Astrocyte of the spinal cord (primary cell): ENCODE data around the gene OGFOD1.

Experiments
- DNase-seq: peaks from one replicate; pipeline ENCODE4 v3.0.0; 2011; ENCODE audit warnings: low read depth, low spot score
- H3K4me3 ChIP-seq: 2 replicates; pipeline ENCODE4 v1.5.1; 2011; ENCODE audit warnings: low read depth, mild to moderate bottlenecking, low read length, moderate library complexity
- CTCF ChIP-seq: IDR thresholded peaks from 2 replicates; pipeline ENCODE4 v1.5.1; 2012; ENCODE audit warnings: low read depth, mild to moderate bottlenecking, low read length, inconsistent platforms
- in situ Hi-C: cut with HindIII; loops from 2 replicates; pipeline ENCODE4 v1.10.0; 2017; ENCODE audit warnings: low sequenced_read_pairs

The OGFOD1 gene

GRCh38 chr16:56413381-56413780 lies 38.0 kb upstream of the OGFOD1 start:
- TF ChIP-seq CTCF = no peak
- H3K4me3 ChIP-seq = no peak overlapping the region
- DNase-seq = no peak
- in situ Hi-C loops = no loop called here

GRCh38 chr16:56414366-56414765 lies 37.0 kb upstream of the OGFOD1 start:
- TF ChIP-seq CTCF = no peak
- no peak overlapping the region for H3K4me3 ChIP-seq
- DNase-seq = no peak
- in situ Hi-C loops = no loop called here

- no peak for TF ChIP-seq CTCF
- DNase-seq = no peak
- H3K4me3 ChIP-seq = no peak overlapping the region
- in situ Hi-C loops = no loop called here
Observed at GRCh38 chr16:56415875-56416274, 35.5 kb upstream of the OGFOD1 start.

GRCh38 chr16:56417138-56417537 lies 34.2 kb upstream of the OGFOD1 start:
- no peak overlapping the region for H3K4me3 ChIP-seq
- in situ Hi-C loops = no loop called here
- DNase-seq = no peak
- TF ChIP-seq CTCF = no peak

- no peak overlapping the region for H3K4me3 ChIP-seq
- in situ Hi-C loops = no loop called here
- DNase-seq = no peak
- TF ChIP-seq CTCF = peak; percentile 3
Observed at GRCh38 chr16:56419740-56420548, 31.4 kb upstream of the OGFOD1 start.

- TF ChIP-seq CTCF = no peak
- in situ Hi-C loops = no loop called here
Observed at GRCh38 chr16:56420613-56421012, 30.7 kb upstream of the OGFOD1 start.

More at GRCh38 chr16:56420613-56421012, 30.7 kb upstream of the OGFOD1 start:
- H3K4me3 ChIP-seq = no peak overlapping the region
- no peak for DNase-seq
